MM.1S (cell line): Measurements from ENCODE around the gene TMEM82.

Source experiments
- EZH2 ChIP-seq: fragments of 300-600 bp; sonication (generic); optimal IDR thresholded peaks from 2 replicates; pipeline ENCODE3; 2017; ENCODE audit warnings: low read depth, mild to moderate bottlenecking, antibody characterized with exemption, low read length, mixed read lengths
- TF ChIP-seq, protein P1 (sequence below): fragments of 300-600 bp; sonication (generic); IDR thresholded peaks from 2 replicates; pipeline ENCODE4 v1.5.1; 2016; ENCODE audit warnings: antibody characterized with exemption, low read length, mixed read lengths

DNA sequence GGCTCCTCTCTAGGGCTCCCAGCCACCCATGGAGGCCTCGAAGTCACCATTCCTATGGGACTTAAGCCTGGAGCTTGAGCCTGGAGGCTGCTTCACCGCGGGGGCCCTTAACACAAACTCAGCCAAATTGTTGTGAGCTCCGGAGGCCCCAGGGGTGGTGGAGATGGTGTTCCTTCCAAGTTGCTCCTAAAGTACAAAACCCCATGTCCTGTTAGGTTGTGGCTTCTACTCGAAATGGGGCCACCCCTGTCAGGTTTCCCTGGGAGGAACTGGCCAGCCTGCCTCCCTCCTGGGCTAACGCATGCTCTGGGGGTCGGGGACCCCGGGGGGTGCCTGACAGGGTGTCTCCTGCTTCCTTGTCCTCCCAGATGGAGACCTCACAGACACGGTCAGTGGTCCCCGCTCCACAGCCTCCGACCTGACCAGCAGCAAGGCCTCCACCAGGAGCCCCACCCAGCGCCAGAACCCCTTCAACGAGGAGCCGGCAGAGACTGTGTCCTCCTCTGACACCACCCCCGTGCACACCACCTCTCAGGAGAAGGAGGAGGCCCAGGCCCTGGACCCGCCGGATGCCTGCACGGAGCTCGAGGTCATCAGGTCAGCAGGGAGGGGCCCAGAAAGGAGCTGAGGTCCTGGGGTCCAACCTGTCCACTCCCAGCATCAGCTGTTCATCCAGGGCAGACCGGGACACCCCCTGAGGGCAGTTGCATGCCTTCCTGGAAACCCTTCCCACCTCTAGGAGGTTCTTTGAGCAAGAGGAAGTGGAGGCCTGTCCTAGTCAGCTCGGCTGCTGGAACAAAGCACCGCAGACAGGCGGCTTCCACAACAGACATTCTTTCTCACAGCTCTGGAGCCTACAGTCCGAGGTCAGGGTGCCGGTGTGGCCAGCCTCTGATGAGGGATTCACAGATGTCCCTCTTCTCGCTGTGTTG lies 17.1 kb upstream of the TMEM82 start:
- TF ChIP-seq, protein P1, sequence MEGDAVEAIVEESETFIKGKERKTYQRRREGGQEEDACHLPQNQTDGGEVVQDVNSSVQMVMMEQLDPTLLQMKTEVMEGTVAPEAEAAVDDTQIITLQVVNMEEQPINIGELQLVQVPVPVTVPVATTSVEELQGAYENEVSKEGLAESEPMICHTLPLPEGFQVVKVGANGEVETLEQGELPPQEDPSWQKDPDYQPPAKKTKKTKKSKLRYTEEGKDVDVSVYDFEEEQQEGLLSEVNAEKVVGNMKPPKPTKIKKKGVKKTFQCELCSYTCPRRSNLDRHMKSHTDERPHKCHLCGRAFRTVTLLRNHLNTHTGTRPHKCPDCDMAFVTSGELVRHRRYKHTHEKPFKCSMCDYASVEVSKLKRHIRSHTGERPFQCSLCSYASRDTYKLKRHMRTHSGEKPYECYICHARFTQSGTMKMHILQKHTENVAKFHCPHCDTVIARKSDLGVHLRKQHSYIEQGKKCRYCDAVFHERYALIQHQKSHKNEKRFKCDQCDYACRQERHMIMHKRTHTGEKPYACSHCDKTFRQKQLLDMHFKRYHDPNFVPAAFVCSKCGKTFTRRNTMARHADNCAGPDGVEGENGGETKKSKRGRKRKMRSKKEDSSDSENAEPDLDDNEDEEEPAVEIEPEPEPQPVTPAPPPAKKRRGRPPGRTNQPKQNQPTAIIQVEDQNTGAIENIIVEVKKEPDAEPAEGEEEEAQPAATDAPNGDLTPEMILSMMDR: no peak
- no peak for TF ChIP-seq EZH2
